GM13977 (cell line): Measurements from ENCODE around the gene ATG9A.

Source experiments
- DNase-seq: peaks from one replicate; pipeline ENCODE4 v3.0.0; 2012; ENCODE audit warnings: low spot score
- in situ Hi-C: fragments of 300-500 bp; cut with MboI; formaldehyde crosslinking; loops from one replicate; pipeline ENCODE4 v1.12.0; 2022; ENCODE audit warnings: low sequenced_read_pairs, low pct_unique_long_range_greater_than_20kb, mixed read lengths, inconsistent platforms; ENCODE audit not compliant: unreplicated experiment
- TF ChIP-seq, protein P1 (sequence below): IDR thresholded peaks from 2 replicates; pipeline ENCODE4 v1.5.1; 2012; ENCODE audit warnings: mild to moderate bottlenecking, control low read depth; ENCODE audit not compliant: insufficient read depth; ENCODE audit errors: extremely low read depth, missing control alignments

The ATG9A gene

GRCh38 chr2:219229305-219230058, at the start of gene ATG9A, which contains the start of gene ANKZF1:
Gene ATG9A, minus strand, starts transcription at chr2:219229636. Its CDS starts 1,612 bp downstream, at chr2:219228024.
Gene ANKZF1, plus strand, starts transcription at chr2:219229806. Its CDS starts 452 bp downstream, at chr2:219230258.
- DNase-seq: peak; percentile 99
- TF ChIP-seq, protein P1, sequence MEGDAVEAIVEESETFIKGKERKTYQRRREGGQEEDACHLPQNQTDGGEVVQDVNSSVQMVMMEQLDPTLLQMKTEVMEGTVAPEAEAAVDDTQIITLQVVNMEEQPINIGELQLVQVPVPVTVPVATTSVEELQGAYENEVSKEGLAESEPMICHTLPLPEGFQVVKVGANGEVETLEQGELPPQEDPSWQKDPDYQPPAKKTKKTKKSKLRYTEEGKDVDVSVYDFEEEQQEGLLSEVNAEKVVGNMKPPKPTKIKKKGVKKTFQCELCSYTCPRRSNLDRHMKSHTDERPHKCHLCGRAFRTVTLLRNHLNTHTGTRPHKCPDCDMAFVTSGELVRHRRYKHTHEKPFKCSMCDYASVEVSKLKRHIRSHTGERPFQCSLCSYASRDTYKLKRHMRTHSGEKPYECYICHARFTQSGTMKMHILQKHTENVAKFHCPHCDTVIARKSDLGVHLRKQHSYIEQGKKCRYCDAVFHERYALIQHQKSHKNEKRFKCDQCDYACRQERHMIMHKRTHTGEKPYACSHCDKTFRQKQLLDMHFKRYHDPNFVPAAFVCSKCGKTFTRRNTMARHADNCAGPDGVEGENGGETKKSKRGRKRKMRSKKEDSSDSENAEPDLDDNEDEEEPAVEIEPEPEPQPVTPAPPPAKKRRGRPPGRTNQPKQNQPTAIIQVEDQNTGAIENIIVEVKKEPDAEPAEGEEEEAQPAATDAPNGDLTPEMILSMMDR: no peak
- in situ Hi-C loops: no loop called here

GRCh38 chr2:219278655-219279150, 49.3 kb upstream of the ATG9A start:
- TF ChIP-seq, protein P1: no peak
- in situ Hi-C loops: no loop called here
- DNase-seq: peak; percentile 43

GRCh38 chr2:219277703-219278654, 48.5 kb upstream of the ATG9A start:
- DNase-seq: peak; percentile 79
- in situ Hi-C loops: no loop called here
- TF ChIP-seq, protein P1: peak; percentile 97

DNA sequence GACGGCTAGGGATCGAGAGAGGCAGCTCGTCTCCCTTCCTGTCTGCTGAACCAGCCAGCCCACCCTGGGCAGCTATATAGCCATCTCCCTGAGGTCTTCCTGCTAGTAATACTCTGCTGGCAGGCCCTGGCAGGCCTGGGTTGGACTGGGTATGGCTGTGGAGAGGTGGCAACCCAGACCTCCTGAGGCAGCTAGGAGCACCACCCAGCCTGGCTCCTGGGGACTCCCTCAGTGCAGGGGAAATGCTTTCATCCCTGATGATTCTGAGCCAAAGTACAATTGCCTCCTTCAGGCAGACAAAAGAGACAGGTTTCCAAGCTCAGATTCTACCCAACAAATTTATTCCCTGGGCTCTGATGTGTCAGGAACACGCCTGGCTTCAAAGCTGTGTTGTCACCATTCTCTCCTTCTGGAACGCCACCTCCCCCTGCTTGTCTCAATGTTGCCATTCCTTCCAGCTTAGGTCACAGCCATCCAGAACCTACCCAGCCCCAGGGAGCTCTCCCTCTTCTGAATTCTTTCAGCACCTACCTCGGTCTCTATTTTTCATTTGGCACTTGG, 45.0 kb upstream of the ATG9A start:
- TF ChIP-seq, protein P1: no peak
- no peak for DNase-seq
- in situ Hi-C loops: no loop called here

DNA sequence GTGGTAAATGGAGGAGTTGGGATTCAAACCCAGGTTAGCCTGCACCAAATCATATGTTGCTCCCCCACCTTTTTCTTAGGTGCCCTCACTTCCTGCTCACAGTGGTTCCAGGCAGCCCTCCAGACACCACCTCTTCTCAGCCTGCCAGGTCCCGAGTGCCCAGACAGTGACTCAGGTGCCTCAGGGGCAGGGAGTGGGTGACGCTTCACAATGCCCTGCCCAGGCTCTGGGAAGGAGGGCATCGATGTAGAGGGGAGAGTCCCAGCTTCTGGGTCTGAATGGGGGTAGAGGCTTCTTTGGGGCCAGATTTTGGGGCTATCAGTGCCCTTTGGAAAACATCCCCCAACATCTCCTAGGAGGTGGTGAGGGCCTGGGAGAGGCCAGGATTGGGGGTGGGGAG, 44.5 kb upstream of the ATG9A start:
- no peak for DNase-seq
- TF ChIP-seq, protein P1: no peak
- in situ Hi-C loops: no loop called here

DNA sequence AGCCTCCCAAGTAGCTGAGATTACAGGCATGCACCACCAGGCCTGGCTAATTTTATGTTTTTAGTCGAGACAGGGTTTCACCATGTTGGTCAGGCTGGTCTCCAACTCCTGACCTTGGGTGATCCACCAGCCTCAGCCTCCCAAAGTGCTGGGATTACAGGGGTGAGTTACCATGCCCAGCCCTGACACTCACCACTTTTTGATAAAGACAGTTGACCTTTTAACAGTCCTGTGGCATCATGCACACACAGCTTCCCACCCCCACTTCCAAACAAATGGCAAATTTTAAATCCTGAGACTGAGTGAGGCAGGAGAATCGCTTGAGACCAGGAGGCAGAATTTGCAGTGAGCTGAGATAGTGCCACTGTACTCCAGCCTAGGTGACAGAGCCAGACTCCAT, 43.6 kb upstream of the ATG9A start:
- TF ChIP-seq, protein P1: no peak
- in situ Hi-C loops: no loop called here

More for the DNA sequence above, 43.6 kb upstream of the ATG9A start:
- DNase-seq: no peak
